ENCODE measurements around the gene LDLRAD4. TPM values are rescaled to one million over a fixed set of nuclear protein-coding genes. Genes with fewer than 3 reads are reported as not detected.
"Not testable (repeated sequence)": the region's sequence is repeated elsewhere in the genome, so short reads cannot be mapped to it uniquely, and the experiment has no call there.

LDLRAD4 gene
- total RNA-seq, 1 experiment from 2014 or later, result 1.7 TPM

GRCh38 chr18:13473751-13474150 lies 255.2 kb downstream of the LDLRAD4 start:
- intact Hi-C loops (cut with micrococcal nuclease; ENCODE audit: unreplicated experiment), result no loop called here
- no peaks in the 10 kb centered on the region for H3K9me2 ChIP-seq (ENCODE audit: insufficient read depth)
- H2AFZ ChIP-seq, result no peak overlapping the region
- H3K4me3 ChIP-seq, result no peak overlapping the region
- peaks cover 70% of the 10 kb centered on the region for H3K27me3 ChIP-seq (ENCODE audit: insufficient read depth, low read depth)
- no TSS peak for BruUV-seq (replicated peaks)
- H3K79me2 ChIP-seq (ENCODE audit: low read depth), result no peaks in the 10 kb centered on the region
- no peaks in the 10 kb centered on the region for H3K9me3 ChIP-seq (ENCODE audit: insufficient read depth, low read depth)
- no peaks in the 10 kb centered on the region for H3F3A ChIP-seq (ENCODE audit: insufficient read depth, low read depth)
- ChIA-PET CTCF (no interaction called here), POLR2A (ENCODE audit: unreplicated experiment) (no interaction called here)
- no peak for DNase-seq
- no peaks in the 10 kb centered on the region for H3K36me3 ChIP-seq (ENCODE audit: low read depth)
- no peaks in the 10 kb centered on the region for H4K20me1 ChIP-seq (ENCODE audit: insufficient read depth)
- no peak overlapping the region for H3K4me2 ChIP-seq
- TF ChIP-seq EZH2 (IDR thresholded peaks at IDR 0.05; ENCODE audit: low read depth) (no peak), CTCF (conservative IDR thresholded peaks at IDR 0.05) (no peak)
- H3K4me1 ChIP-seq (replicated peaks; ENCODE audit: insufficient read depth), result no peaks in the 10 kb centered on the region
- H3K27ac ChIP-seq, result no peak overlapping the region

- POLR2A ChIA-PET (ENCODE audit: unreplicated experiment), result no interaction called here
- H3K4me1 ChIP-seq (replicated peaks; ENCODE audit: insufficient read depth), result no peaks in the 10 kb centered on the region
- intact Hi-C loops (cut with micrococcal nuclease; ENCODE audit: unreplicated experiment), result no loop called here
These were observed 255.8 kb downstream of the LDLRAD4 start for GRCh38 chr18:13474336-13474735.

GRCh38 chr18:13474907-13475545 lies 256.5 kb downstream of the LDLRAD4 start:
- no peaks in the 10 kb centered on the region for H4K20me1 ChIP-seq (ENCODE audit: insufficient read depth)
- intact Hi-C loops (cut with micrococcal nuclease; ENCODE audit: unreplicated experiment), result no loop called here
- H3K27me3 ChIP-seq (ENCODE audit: insufficient read depth, low read depth), result peaks cover 82% of the 10 kb centered on the region
- DNase-seq, result no peak
- H3K9me2 ChIP-seq (ENCODE audit: insufficient read depth), result no peaks in the 10 kb centered on the region
- H3F3A ChIP-seq (ENCODE audit: insufficient read depth, low read depth), result no peaks in the 10 kb centered on the region
- ChIA-PET POLR2A (ENCODE audit: unreplicated experiment) (no interaction called here), CTCF (no interaction called here)
- H3K36me3 ChIP-seq (ENCODE audit: low read depth), result no peaks in the 10 kb centered on the region
- no peak overlapping the region for H3K4me3 ChIP-seq
- no TSS peak for BruUV-seq (replicated peaks)
- no peaks in the 10 kb centered on the region for H3K9me3 ChIP-seq (ENCODE audit: insufficient read depth, low read depth)
- no peaks in the 10 kb centered on the region for H3K4me1 ChIP-seq (replicated peaks; ENCODE audit: insufficient read depth)
- H2AFZ ChIP-seq, result no peak overlapping the region
- H3K4me2 ChIP-seq, result no peak overlapping the region
- H3K27ac ChIP-seq, result no peak overlapping the region
- H3K79me2 ChIP-seq (ENCODE audit: low read depth), result no peaks in the 10 kb centered on the region
- TF ChIP-seq EZH2 (IDR thresholded peaks at IDR 0.05; ENCODE audit: low read depth) (no peak), CTCF (conservative IDR thresholded peaks at IDR 0.05) (no peak)

More at GRCh38 chr18:13474336-13474735, 255.8 kb downstream of the LDLRAD4 start:
- Histone ChIP-seq H3K27ac (no peak overlapping the region), H3K9me3 (ENCODE audit: insufficient read depth, low read depth) (no peaks in the 10 kb centered on the region), H3K9me2 (ENCODE audit: insufficient read depth) (no peaks in the 10 kb centered on the region), H3K36me3 (ENCODE audit: low read depth) (no peaks in the 10 kb centered on the region), H3F3A (ENCODE audit: insufficient read depth, low read depth) (no peaks in the 10 kb centered on the region), H3K79me2 (ENCODE audit: low read depth) (no peaks in the 10 kb centered on the region), H3K4me3 (no peak overlapping the region), H3K27me3 (ENCODE audit: insufficient read depth, low read depth) (peaks cover 76% of the 10 kb centered on the region), H2AFZ (no peak overlapping the region), H4K20me1 (ENCODE audit: insufficient read depth) (no peaks in the 10 kb centered on the region), H3K4me2 (no peak overlapping the region)
- no peak for DNase-seq
- CTCF ChIA-PET, result no interaction called here
- no TSS peak for BruUV-seq (replicated peaks)
- TF ChIP-seq EZH2 (IDR thresholded peaks at IDR 0.05; ENCODE audit: low read depth) (no peak), CTCF (conservative IDR thresholded peaks at IDR 0.05) (no peak)

DNA sequence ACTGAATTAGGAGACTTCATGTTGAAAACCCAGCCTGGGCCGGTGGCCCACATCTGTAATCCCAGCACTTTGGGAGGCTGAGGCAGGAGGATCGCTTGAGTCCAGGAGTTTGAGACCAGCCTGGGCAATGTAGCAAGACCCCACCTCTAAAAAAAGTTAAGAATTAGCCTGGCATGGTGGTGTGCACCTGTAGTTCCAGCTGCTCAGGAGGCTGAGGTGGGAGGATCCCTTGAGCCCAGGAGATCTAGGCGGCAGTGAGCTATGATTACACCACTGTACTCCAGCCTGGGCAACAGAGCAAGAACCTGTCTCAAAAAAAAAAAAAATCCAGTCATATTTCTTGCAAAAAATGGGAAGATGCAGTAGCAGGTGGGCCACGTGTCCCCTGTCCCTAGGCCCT lies 257.8 kb downstream of the LDLRAD4 start:
- H3K9me3 ChIP-seq (ENCODE audit: insufficient read depth, low read depth); H3K36me3 ChIP-seq (ENCODE audit: low read depth); H3K79me2 ChIP-seq (ENCODE audit: low read depth); intact Hi-C loops (cut with micrococcal nuclease; ENCODE audit: unreplicated experiment); H3K27ac ChIP-seq; H3K4me2 ChIP-seq; H3K9me2 ChIP-seq (ENCODE audit: insufficient read depth); DNase-seq; H3K4me1 ChIP-seq (replicated peaks; ENCODE audit: insufficient read depth); H4K20me1 ChIP-seq (ENCODE audit: insufficient read depth); POLR2A ChIA-PET (ENCODE audit: unreplicated experiment); H2AFZ ChIP-seq; H3F3A ChIP-seq (ENCODE audit: insufficient read depth, low read depth); BruUV-seq (replicated peaks); CTCF ChIA-PET; H3K4me3 ChIP-seq: not testable (repeated sequence)
- peaks cover 89% of the 10 kb centered on the region for H3K27me3 ChIP-seq (ENCODE audit: insufficient read depth, low read depth)

Measured in PC-9 (cell line).